ENCODE results near the gene PPP1R9A.
A peak's percentile ranks its signal among the peaks of the same experiment; 100 is the strongest.

PPP1R9A gene

DNA sequence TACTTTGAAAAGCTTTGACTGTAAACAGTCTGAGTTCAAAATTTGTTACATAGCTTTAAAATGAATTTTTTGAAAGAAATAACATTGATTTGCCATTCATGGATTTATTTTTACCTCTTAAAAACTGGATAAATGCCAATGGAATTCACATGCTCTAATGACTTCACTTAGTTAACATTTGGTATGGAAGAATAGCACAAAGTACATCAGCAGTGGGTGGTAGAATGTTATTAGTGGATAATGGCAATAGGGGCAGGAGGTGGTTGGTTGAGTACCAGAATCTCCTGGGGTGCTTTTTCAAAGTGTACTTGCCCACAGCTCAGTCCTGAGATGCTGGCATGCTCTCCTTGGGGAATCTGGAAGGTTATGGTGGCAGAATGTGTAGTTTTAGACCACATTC is 4.7 kb downstream of the PPP1R9A start:
- no peak overlapping the region for H3K9ac ChIP-seq (ENCODE audit: low read depth, low read length)
- H3K27me3 ChIP-seq (ENCODE audit: insufficient read depth, low read length) = no peaks in the 10 kb centered on the region
- no peaks in the 10 kb centered on the region for H3K9me3 ChIP-seq (ENCODE audit: insufficient read depth, low read depth, low read length)
- no peaks in the 10 kb centered on the region for H3K36me3 ChIP-seq (ENCODE audit: insufficient read depth, low read length)
- peak overlapping the region; percentile 3; the same call in 1 of the 2 replicates for H3K4me3 ChIP-seq (ENCODE audit: low read length)
- peaks cover 65% of the 10 kb centered on the region for H3K4me1 ChIP-seq (ENCODE audit: insufficient read depth, low read length)
- no peak overlapping the region for H3K27ac ChIP-seq (ENCODE audit: low read depth, low read length)

- no peaks in the 10 kb centered on the region for H3K9me3 ChIP-seq (ENCODE audit: insufficient read depth, low read depth, low read length)
- H3K36me3 ChIP-seq (ENCODE audit: insufficient read depth, low read length) = no peaks in the 10 kb centered on the region
- H3K4me1 ChIP-seq (ENCODE audit: insufficient read depth, low read length) = peaks cover 62% of the 10 kb centered on the region
- no peak overlapping the region for H3K9ac ChIP-seq (ENCODE audit: low read depth, low read length)
- H3K4me3 ChIP-seq (ENCODE audit: low read length) = 0 out of 2 replicates have a peak overlapping the region, but pooled peaks have one; percentile 2
- H3K27me3 ChIP-seq (ENCODE audit: insufficient read depth, low read length) = no peaks in the 10 kb centered on the region
- H3K27ac ChIP-seq (ENCODE audit: low read depth, low read length) = no peak overlapping the region
These were observed 6.0 kb downstream of the PPP1R9A start for GRCh38 chr7:94913391-94913790.

GRCh38 chr7:94921911-94922310 is 14.5 kb downstream of the PPP1R9A start:
- Histone ChIP-seq H3K27ac (ENCODE audit: low read depth, low read length) (no peak overlapping the region), H3K36me3 (ENCODE audit: insufficient read depth, low read length) (no peaks in the 10 kb centered on the region), H3K4me1 (ENCODE audit: insufficient read depth, low read length) (no peaks in the 10 kb centered on the region), H3K9ac (ENCODE audit: low read depth, low read length) (no peak overlapping the region), H3K27me3 (ENCODE audit: insufficient read depth, low read length) (no peaks in the 10 kb centered on the region), H3K9me3 (ENCODE audit: insufficient read depth, low read depth, low read length) (no peaks in the 10 kb centered on the region), H3K4me3 (ENCODE audit: low read length) (no peak overlapping the region)
- WGBS = 97% methylated on average over 2 of the region's 4 CpGs

DNA sequence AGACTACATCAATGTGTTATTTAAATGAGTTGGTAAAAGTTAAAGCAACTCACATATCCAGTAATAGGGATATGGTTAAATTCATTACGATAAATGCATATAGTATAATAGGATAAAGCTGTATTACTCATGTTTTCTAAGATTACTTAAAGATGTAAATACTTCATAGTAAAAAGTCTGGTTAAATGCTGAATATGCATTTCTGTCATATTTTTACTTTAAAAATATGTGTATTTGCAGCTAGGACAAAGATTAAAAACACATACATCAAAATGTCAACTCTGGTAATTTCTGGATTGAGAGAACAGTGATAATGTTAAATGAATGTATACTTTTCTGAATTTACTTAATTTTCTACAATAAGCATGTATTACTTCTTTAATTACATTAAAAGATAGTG is 15.1 kb downstream of the PPP1R9A start:
- Histone ChIP-seq H3K4me3 (ENCODE audit: low read length) (no peak overlapping the region), H3K9me3 (ENCODE audit: insufficient read depth, low read depth, low read length) (no peaks in the 10 kb centered on the region), H3K9ac (ENCODE audit: low read depth, low read length) (no peak overlapping the region), H3K36me3 (ENCODE audit: insufficient read depth, low read length) (no peaks in the 10 kb centered on the region), H3K27ac (ENCODE audit: low read depth, low read length) (no peak overlapping the region), H3K27me3 (ENCODE audit: insufficient read depth, low read length) (no peaks in the 10 kb centered on the region), H3K4me1 (ENCODE audit: insufficient read depth, low read length) (no peaks in the 10 kb centered on the region)
- no CpG with 5 or more reads among the region's 1 CpG for WGBS

- no peaks in the 10 kb centered on the region for H3K27me3 ChIP-seq (ENCODE audit: insufficient read depth, low read length)
- no peak overlapping the region for H3K4me3 ChIP-seq (ENCODE audit: low read length)
- H3K4me1 ChIP-seq (ENCODE audit: insufficient read depth, low read length) = no peaks in the 10 kb centered on the region
- no peaks in the 10 kb centered on the region for H3K36me3 ChIP-seq (ENCODE audit: insufficient read depth, low read length)
- H3K9me3 ChIP-seq (ENCODE audit: insufficient read depth, low read depth, low read length) = no peaks in the 10 kb centered on the region
- H3K9ac ChIP-seq (ENCODE audit: low read depth, low read length) = no peak overlapping the region
- no peak overlapping the region for H3K27ac ChIP-seq (ENCODE audit: low read depth, low read length)
These were observed 16.0 kb downstream of the PPP1R9A start for GRCh38 chr7:94923412-94923811.

DNA sequence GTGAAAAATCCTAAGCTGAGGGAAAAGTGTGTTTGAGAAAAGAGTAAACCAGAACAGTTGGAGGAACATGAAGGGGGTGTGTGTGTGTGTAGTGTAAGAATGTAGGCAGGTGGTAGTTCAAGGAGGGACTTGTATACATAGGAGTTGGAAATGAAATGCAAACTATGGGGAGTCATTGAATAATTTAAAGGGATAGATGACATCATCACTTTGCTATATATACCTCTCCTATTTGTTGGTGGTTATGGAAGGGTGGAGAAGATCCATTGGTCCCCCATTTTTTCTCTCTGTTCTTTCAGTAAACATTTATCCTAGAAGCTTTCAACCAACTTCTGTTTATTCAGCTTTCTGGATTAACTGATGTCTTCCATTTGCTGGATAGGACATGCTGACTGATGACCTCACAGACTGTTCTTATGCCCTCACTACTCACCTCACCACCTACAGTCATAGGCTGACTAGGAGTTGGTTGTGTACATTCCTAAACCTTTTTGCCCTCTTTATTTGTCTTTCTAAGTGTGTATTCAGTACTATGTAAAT is 20.8 kb downstream of the PPP1R9A start:
- Histone ChIP-seq H3K27ac (ENCODE audit: low read depth, low read length) (no peak overlapping the region), H3K9ac (ENCODE audit: low read depth, low read length) (no peak overlapping the region), H3K27me3 (ENCODE audit: insufficient read depth, low read length) (no peaks in the 10 kb centered on the region), H3K4me3 (ENCODE audit: low read length) (no peak overlapping the region), H3K36me3 (ENCODE audit: insufficient read depth, low read length) (no peaks in the 10 kb centered on the region), H3K4me1 (ENCODE audit: insufficient read depth, low read length) (peaks cover 4% of the 10 kb centered on the region), H3K9me3 (ENCODE audit: insufficient read depth, low read depth, low read length) (no peaks in the 10 kb centered on the region)

- Histone ChIP-seq H3K9ac (ENCODE audit: low read depth, low read length) (no peak overlapping the region), H3K9me3 (ENCODE audit: insufficient read depth, low read depth, low read length) (no peaks in the 10 kb centered on the region)
- WGBS = 85% methylated on average over 2 of the region's 3 CpGs
These were observed 26.0 kb downstream of the PPP1R9A start for GRCh38 chr7:94933256-94933990.

DNA sequence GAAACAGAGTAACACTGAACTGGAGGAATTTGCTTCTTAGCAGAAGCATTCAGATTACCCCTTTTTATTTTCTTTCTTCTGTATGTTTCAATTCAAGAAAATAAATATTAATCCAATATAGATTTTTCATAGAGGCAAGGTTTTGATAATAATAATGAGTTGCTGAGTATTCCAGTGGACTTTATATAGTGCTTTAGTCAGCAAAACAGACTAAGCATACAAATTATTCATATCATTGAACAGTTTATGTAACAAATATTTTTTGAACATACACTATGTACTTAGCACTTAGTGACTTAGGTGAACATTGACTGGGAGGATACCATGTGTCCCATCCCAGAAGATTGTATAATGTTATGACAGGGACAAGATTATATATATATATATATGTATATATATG is 32.0 kb downstream of the PPP1R9A start:
- Histone ChIP-seq H3K9ac (ENCODE audit: low read depth, low read length) (no peak overlapping the region), H3K27ac (ENCODE audit: low read depth, low read length) (no peak overlapping the region), H3K4me3 (ENCODE audit: low read length) (no peak overlapping the region), H3K9me3 (ENCODE audit: insufficient read depth, low read depth, low read length) (no peaks in the 10 kb centered on the region), H3K36me3 (ENCODE audit: insufficient read depth, low read length) (no peaks in the 10 kb centered on the region), H3K27me3 (ENCODE audit: insufficient read depth, low read length) (no peaks in the 10 kb centered on the region), H3K4me1 (ENCODE audit: insufficient read depth, low read length) (peaks cover 29% of the 10 kb centered on the region)

More at GRCh38 chr7:94933256-94933990, 26.0 kb downstream of the PPP1R9A start:
- Histone ChIP-seq H3K27me3 (ENCODE audit: insufficient read depth, low read length) (no peaks in the 10 kb centered on the region), H3K36me3 (ENCODE audit: insufficient read depth, low read length) (no peaks in the 10 kb centered on the region), H3K27ac (ENCODE audit: low read depth, low read length) (no peak overlapping the region), H3K4me1 (ENCODE audit: insufficient read depth, low read length) (peaks cover 15% of the 10 kb centered on the region), H3K4me3 (ENCODE audit: low read length) (no peak overlapping the region)

DNA sequence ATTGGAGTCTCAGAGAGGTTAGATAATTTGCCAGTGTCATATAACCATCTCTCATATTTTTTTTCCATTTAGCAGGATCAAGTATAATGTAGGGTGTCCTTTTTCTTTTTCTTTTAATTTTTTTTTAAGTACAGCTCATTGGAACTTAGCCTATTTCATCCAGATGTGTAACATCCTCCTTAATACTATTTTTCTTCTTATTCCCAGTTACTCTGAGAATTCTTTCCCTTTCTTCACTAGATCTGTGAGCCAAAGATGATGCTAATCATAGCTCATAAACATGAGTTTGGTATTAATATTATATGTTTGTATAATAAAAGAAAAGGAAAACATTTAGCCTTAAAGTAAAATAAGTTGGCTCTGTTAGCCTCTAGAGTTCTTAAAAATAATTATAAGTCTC is 32.8 kb downstream of the PPP1R9A start:
- Histone ChIP-seq H3K9me3 (ENCODE audit: insufficient read depth, low read depth, low read length) (no peaks in the 10 kb centered on the region), H3K4me1 (ENCODE audit: insufficient read depth, low read length) (peaks cover 37% of the 10 kb centered on the region), H3K27me3 (ENCODE audit: insufficient read depth, low read length) (no peaks in the 10 kb centered on the region), H3K9ac (ENCODE audit: low read depth, low read length) (no peak overlapping the region), H3K36me3 (ENCODE audit: insufficient read depth, low read length) (no peaks in the 10 kb centered on the region), H3K27ac (ENCODE audit: low read depth, low read length) (no peak overlapping the region), H3K4me3 (ENCODE audit: low read length) (no peak overlapping the region)

GRCh38 chr7:94941844-94942632 is 34.6 kb downstream of the PPP1R9A start:
- no peak overlapping the region for H3K27ac ChIP-seq (ENCODE audit: low read depth, low read length)
- H3K9me3 ChIP-seq (ENCODE audit: insufficient read depth, low read depth, low read length) = no peaks in the 10 kb centered on the region
- 98% methylated on average over 2 of the region's 3 CpGs for WGBS
- no peaks in the 10 kb centered on the region for H3K27me3 ChIP-seq (ENCODE audit: insufficient read depth, low read length)
- H3K4me1 ChIP-seq (ENCODE audit: insufficient read depth, low read length) = peaks cover 39% of the 10 kb centered on the region
- no peak overlapping the region for H3K4me3 ChIP-seq (ENCODE audit: low read length)
- H3K9ac ChIP-seq (ENCODE audit: low read depth, low read length) = no peak overlapping the region
- no peaks in the 10 kb centered on the region for H3K36me3 ChIP-seq (ENCODE audit: insufficient read depth, low read length)

GRCh38 chr7:94943134-94943533 is 35.7 kb downstream of the PPP1R9A start:
- Histone ChIP-seq H3K27ac (ENCODE audit: low read depth, low read length) (no peak overlapping the region), H3K27me3 (ENCODE audit: insufficient read depth, low read length) (no peaks in the 10 kb centered on the region), H3K36me3 (ENCODE audit: insufficient read depth, low read length) (no peaks in the 10 kb centered on the region), H3K4me1 (ENCODE audit: insufficient read depth, low read length) (peaks cover 35% of the 10 kb centered on the region), H3K9me3 (ENCODE audit: insufficient read depth, low read depth, low read length) (no peaks in the 10 kb centered on the region), H3K9ac (ENCODE audit: low read depth, low read length) (no peak overlapping the region), H3K4me3 (ENCODE audit: low read length) (no peak overlapping the region)

Measured in HUES64 (cell line).